HepG2 (cell line): ENCODE results near the gene KCNAB1. TPM values are rescaled to one million over a fixed set of nuclear protein-coding genes. Genes with fewer than 3 reads are reported as not detected.

Experiments
- ATAC-seq: fragments of 200-7000 bp; cut with Tn5 transposase; 3 replicates; pipeline ENCODE4 v1.9.1; 2020; ENCODE audit warnings: mild to moderate bottlenecking, moderate library complexity
- BruUV-seq: library from RNA; stranded (reverse); fragments of 400-500 nt; replicated peaks from 2 replicates; lab custom pipeline; 2021; lab: Mats Ljungman, UMichigan
- CTCF ChIA-PET: fragments of 300-600 bp; formaldehyde crosslinking; extraction: SDS; loops from one replicate; lab custom pipeline; 2021; ENCODE audit warnings: low total read pairs, inconsistent platforms, low intra/inter-chr PET ratio; lab: Yijun Ruan, JAX
- POLR2A ChIA-PET: fragments of 350-600 bp; sonication (Branson Sonifier 250); formaldehyde crosslinking; loops from one replicate; lab custom pipeline; 2020; ENCODE audit warnings: antibody characterized with exemption, inconsistent platforms; lab: Yijun Ruan, JAX
- DNase-seq: peaks from one replicate; pipeline ENCODE4 v3.0.0-alpha.2; 2015; ENCODE audit warnings: low spot score
- FAIRE-seq: peaks from 3 replicates; lab custom pipeline; 2011; peaks lifted over from hg19 to GRCh38; lab: Jason Lieb, UNC
- H2AFZ ChIP-seq: one replicate; pipeline ENCODE4 v1.6.1; 2011; ENCODE audit warnings: low read length, inconsistent platforms
- H3K27ac ChIP-seq: fragments of 300-600 bp; 3 replicates; pipeline ENCODE4 v1.8.0; 2011; ENCODE audit warnings: mixed run types, mild to moderate bottlenecking, mixed read lengths, low read length, inconsistent platforms; ENCODE audit not compliant: insufficient read depth; ENCODE audit errors: extremely low read length
- H3K27me3 ChIP-seq, 2 experiments: fragments of 200-600 bp in 1 of 2; 2 replicates in 1 of 2; 3 replicates in 1 of 2; pipeline versions ENCODE4 v1.6.0 to v1.8.0; 2011; ENCODE audit warnings: low read length in 2 of 2, mild to moderate bottlenecking in 2 of 2, moderate library complexity in 2 of 2, inconsistent platforms in 1 of 2; ENCODE audit not compliant: insufficient read depth in 2 of 2, control insufficient read depth in 1 of 2
- H3K36me3 ChIP-seq, 2 experiments: fragments of 200-600 bp in 1 of 2; replicated peaks in 1 of 2; 2 replicates in 1 of 2; 3 replicates in 1 of 2; pipeline versions ENCODE4 v1.5.1 to v1.8.0; 2011; ENCODE audit warnings: low read length in 2 of 2, inconsistent platforms in 1 of 2; ENCODE audit not compliant: insufficient read depth in 2 of 2, control insufficient read depth in 1 of 2
- H3K4me1 ChIP-seq: 2 replicates; pipeline ENCODE4 v1.5.1; 2012; ENCODE audit warnings: low read length, inconsistent platforms; ENCODE audit not compliant: insufficient read depth
- H3K4me2 ChIP-seq: 2 replicates; pipeline ENCODE4 v1.6.0; 2011; ENCODE audit warnings: low read depth, low read length, inconsistent platforms
- H3K4me3 ChIP-seq, 3 experiments: fragments of 200-600 bp in 1 of 3; sonication (generic), shearing (Covaris generic) in 1 of 3; replicated peaks in 1 of 3; 2 replicates each; pipeline ENCODE4 v1.5.1; 2011 to 2016; ENCODE audit warnings: low read length in 3 of 3, inconsistent platforms in 2 of 3, low read depth in 2 of 3, mild to moderate bottlenecking in 2 of 3, control low read depth in 1 of 3, mixed read lengths in 1 of 3; ENCODE audit not compliant: insufficient read depth in 1 of 3
- H3K79me2 ChIP-seq: one replicate; pipeline ENCODE4 v1.6.1; 2011; ENCODE audit warnings: low read length, inconsistent platforms; ENCODE audit not compliant: insufficient read depth
- H3K9ac ChIP-seq: 2 replicates; pipeline ENCODE4 v1.6.0; 2011; ENCODE audit warnings: mild to moderate bottlenecking, low read depth, low read length, inconsistent platforms; ENCODE audit not compliant: insufficient read depth
- H3K9me3 ChIP-seq: 2 replicates; pipeline ENCODE4 v1.5.1; 2012; ENCODE audit warnings: mild to moderate bottlenecking, low read length
- H4K20me1 ChIP-seq: 2 replicates; pipeline ENCODE4 v1.6.0; 2011; ENCODE audit warnings: inconsistent platforms, mild to moderate bottlenecking, low read length, moderate library complexity; ENCODE audit not compliant: insufficient read depth
- ARNTL ChIP-seq: sonication (generic); formaldehyde crosslinking; IDR thresholded peaks from 2 replicates; pipeline ENCODE4 v1.4.0; 2020; ENCODE audit warnings: mild to moderate bottlenecking, missing genetic modification reagents
- MLLT10 ChIP-seq: sonication (generic); formaldehyde crosslinking; IDR thresholded peaks from 2 replicates; pipeline ENCODE4 v1.4.0; 2020; ENCODE audit warnings: missing genetic modification reagents
- NFKB2 ChIP-seq: sonication (generic); formaldehyde crosslinking; IDR thresholded peaks from 2 replicates; pipeline ENCODE4 v1.4.0; 2020; ENCODE audit warnings: missing genetic modification reagents, borderline replicate concordance
- PAX8 ChIP-seq: sonication (generic); formaldehyde crosslinking; IDR thresholded peaks from 2 replicates; pipeline ENCODE4 v1.8.0; 2022; ENCODE audit warnings: mild to moderate bottlenecking, missing genetic modification reagents, borderline replicate concordance
- PHF8 ChIP-seq: sonication (generic); formaldehyde crosslinking; IDR thresholded peaks from 2 replicates; pipeline ENCODE4 v1.5.0; 2020; ENCODE audit warnings: missing genetic modification reagents
- POLR2G ChIP-seq: fragments of 200-400 bp; formaldehyde crosslinking; IDR thresholded peaks from 2 replicates; pipeline ENCODE4 v1.6.1; 2018; ENCODE audit warnings: mild to moderate bottlenecking, low read depth, low read length, moderate library complexity
- ZEB1 ChIP-seq: IDR thresholded peaks from 2 replicates; pipeline ENCODE4 v1.6.1; 2012; ENCODE audit warnings: mild to moderate bottlenecking, low read depth, inconsistent platforms; ENCODE audit not compliant: insufficient replicate concordance
- ZNF121 ChIP-seq: sonication (generic); formaldehyde crosslinking; IDR thresholded peaks from 2 replicates; pipeline ENCODE4 v1.5.0; 2020; ENCODE audit warnings: mild to moderate bottlenecking, missing genetic modification reagents
- ZNF24 ChIP-seq: fragments of 450-650 bp; IDR thresholded peaks from 2 replicates; pipeline ENCODE4 v1.6.1; 2017; ENCODE audit warnings: antibody characterized with exemption, mild to moderate bottlenecking
- ZNF263 ChIP-seq: sonication (generic); formaldehyde crosslinking; IDR thresholded peaks from 2 replicates; pipeline ENCODE4 v1.4.0; 2020; ENCODE audit warnings: missing genetic modification reagents
- ZNF460 ChIP-seq: sonication (generic); formaldehyde crosslinking; IDR thresholded peaks from 2 replicates; pipeline ENCODE4 v1.5.1; 2020; ENCODE audit warnings: missing genetic modification reagents, mild to moderate bottlenecking, borderline replicate concordance
- ZNF564 ChIP-seq: sonication (generic); formaldehyde crosslinking; IDR thresholded peaks from 2 replicates; pipeline ENCODE4 v1.8.1; 2023; ENCODE audit warnings: mild to moderate bottlenecking, missing genetic modification reagents
- WGBS: methylation state at CpG from one replicate; pipeline ENCODE4 v1.1.6; 2017; ENCODE audit warnings: low lambda C conversion rate; 5-methylcytosine and 5-hydroxymethylcytosine counted together
- in situ Hi-C: cut with HindIII; loops from 2 replicates; pipeline ENCODE4 v1.10.0; 2017; ENCODE audit warnings: low pct_unique_long_range_greater_than_20kb; ENCODE audit not compliant: extremely low pct_ligation_motif_present
- intact Hi-C: fragments of 100-400 bp; cut with micrococcal nuclease; formaldehyde crosslinking; loops from one replicate; pipeline ENCODE4 v1.10.0; 2022; ENCODE audit not compliant: unreplicated experiment
- polyA plus RNA-seq, 8 experiments: library from polyadenylated mRNA; depleted of rRNA in 3 of 8; stranded (reverse) in 7 of 8; unstranded in 1 of 8; fragments of >200 nt; fragmentation: Illumina TruSeq in 4 of 8; extraction: Trizol in 4 of 8; gene quantifications; 2 replicates each; pipeline versions ENCODE4 v1.2.1 to v1.2.3, GENCODE V29; 2011 to 2016; ENCODE audit warnings: low read depth in 4 of 8, missing spikeins in 1 of 8, mixed read lengths in 1 of 8; ENCODE audit not compliant: insufficient read depth in 1 of 8
- total RNA-seq, 5 experiments: library from RNA; depleted of rRNA; stranded (reverse); fragments of >200 nt; fragmentation: Illumina TruSeq; extraction: Trizol; gene quantifications; 2 replicates each; pipeline ENCODE4 v1.2.3, GENCODE V29; 2016; ENCODE audit warnings: low read depth in 1 of 5
- TF ChIP-seq, protein P1 (sequence below): sonication (generic); formaldehyde crosslinking; IDR thresholded peaks from 2 replicates; pipeline ENCODE4 v1.5.1; 2020; ENCODE audit warnings: missing genetic modification reagents, mild to moderate bottlenecking, borderline replicate concordance

KCNAB1 gene
- total and polyA plus RNA-seq, 2 of the 13 experiments (the other 11 are each of a cell fraction or from before 2014, with no cell fraction given) = not detected

DNA sequence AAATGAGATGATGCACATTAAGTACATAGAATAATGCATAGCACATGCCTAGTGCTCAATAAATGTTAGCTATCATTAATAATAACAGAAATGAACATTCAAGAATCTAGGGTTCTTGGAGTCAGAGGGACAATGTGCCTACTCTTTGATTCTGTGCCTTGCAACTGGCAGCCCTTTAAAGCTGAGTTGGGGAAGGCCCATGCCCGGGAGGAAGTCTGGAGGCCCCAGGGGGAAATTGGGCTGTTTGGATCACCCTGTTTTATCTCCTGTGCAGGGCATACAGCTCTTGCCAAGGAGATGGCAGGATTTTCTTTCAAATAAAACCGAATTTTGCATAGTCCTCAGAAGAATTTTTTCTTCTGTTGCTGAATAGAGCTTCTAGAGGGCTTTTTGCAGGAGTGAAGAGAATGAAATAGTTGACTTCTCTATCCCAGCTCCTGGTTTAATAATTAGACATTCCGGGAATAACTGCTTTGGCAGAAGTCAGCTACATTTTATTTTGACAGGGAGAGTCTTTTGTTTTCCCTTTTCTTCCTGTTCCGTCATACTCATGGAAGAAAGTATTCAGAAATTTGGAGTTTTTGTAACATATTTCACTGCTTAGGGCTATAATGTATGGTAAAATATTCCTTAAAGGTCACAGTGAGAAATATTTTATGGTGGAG, 18.0 kb upstream of the KCNAB1 start:
- Histone ChIP-seq H3K4me2 (no peak overlapping the region), H3K9me3 (no peaks in the 10 kb centered on the region), H3K27me3 (no peaks in the 10 kb centered on the region), H3K9ac (no peak overlapping the region), H3K27ac (no peak overlapping the region), H4K20me1 (no peaks in the 10 kb centered on the region), H3K4me1 (no peaks in the 10 kb centered on the region), H3K36me3 (no peaks in the 10 kb centered on the region), H3K79me2 (no peaks in the 10 kb centered on the region), H3K4me3 (no peak overlapping the region), H2AFZ (no peak overlapping the region)
- WGBS = 3% methylated on average over 4 of the region's 4 CpGs
- ChIA-PET CTCF (no interaction called here), POLR2A (no interaction called here)
- DNase-seq (no peak), ATAC-seq (no peak), FAIRE-seq (no peak)
- BruUV-seq = no TSS peak
- intact Hi-C loops = no loop called here
- in situ Hi-C loops = no loop called here
- TF ChIP-seq NFKB2 (CRISPR knock-in tag) = no peak
- no peak for TF ChIP-seq ZEB1
- no peak for TF ChIP-seq ZNF564 (CRISPR knock-in tag)
- TF ChIP-seq POLR2G = no peak
- TF ChIP-seq, protein P1, sequence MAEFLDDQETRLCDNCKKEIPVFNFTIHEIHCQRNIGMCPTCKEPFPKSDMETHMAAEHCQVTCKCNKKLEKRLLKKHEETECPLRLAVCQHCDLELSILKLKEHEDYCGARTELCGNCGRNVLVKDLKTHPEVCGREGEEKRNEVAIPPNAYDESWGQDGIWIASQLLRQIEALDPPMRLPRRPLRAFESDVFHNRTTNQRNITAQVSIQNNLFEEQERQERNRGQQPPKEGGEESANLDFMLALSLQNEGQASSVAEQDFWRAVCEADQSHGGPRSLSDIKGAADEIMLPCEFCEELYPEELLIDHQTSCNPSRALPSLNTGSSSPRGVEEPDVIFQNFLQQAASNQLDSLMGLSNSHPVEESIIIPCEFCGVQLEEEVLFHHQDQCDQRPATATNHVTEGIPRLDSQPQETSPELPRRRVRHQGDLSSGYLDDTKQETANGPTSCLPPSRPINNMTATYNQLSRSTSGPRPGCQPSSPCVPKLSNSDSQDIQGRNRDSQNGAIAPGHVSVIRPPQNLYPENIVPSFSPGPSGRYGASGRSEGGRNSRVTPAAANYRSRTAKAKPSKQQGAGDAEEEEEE = no peak
- TF ChIP-seq MLLT10 (CRISPR knock-in tag) = no peak
- TF ChIP-seq ZNF460 (CRISPR knock-in tag) = no peak
- no peak for TF ChIP-seq ARNTL (CRISPR knock-in tag)
- TF ChIP-seq ZNF121 (CRISPR knock-in tag) = no peak
- TF ChIP-seq ZNF263 (CRISPR knock-in tag) = no peak
- TF ChIP-seq PAX8 (CRISPR knock-in tag) = no peak
- no peak for TF ChIP-seq ZNF24
- no peak for TF ChIP-seq PHF8 (CRISPR knock-in tag)
